Progenitor cell of endocrine pancreas (in vitro differentiated cells): Measurements from ENCODE around the gene SPATA46. TPM values are rescaled to one million over a fixed set of nuclear protein-coding genes. Genes with fewer than 3 reads are reported as not detected.

Experiments
- DNase-seq: peaks from one replicate; pipeline ENCODE4 v3.0.0; 2021; ENCODE audit warnings: low spot score; ENCODE audit not compliant: unreplicated experiment
- H3K27ac Mint-ChIP-seq: 2 replicates; pipeline ENCODE4 v1.8.0; 2021; ENCODE audit warnings: mild to moderate bottlenecking, moderate library complexity, mixed read lengths
- H3K27me3 Mint-ChIP-seq: 2 replicates; pipeline ENCODE4 v1.8.0; 2021; ENCODE audit warnings: mixed read lengths
- H3K36me3 Mint-ChIP-seq: 2 replicates; pipeline ENCODE4 v1.8.0; 2022; ENCODE audit warnings: mixed read lengths; ENCODE audit not compliant: insufficient read depth
- H3K4me1 Mint-ChIP-seq: 2 replicates; pipeline ENCODE4 v1.8.0; 2021; ENCODE audit warnings: low read depth, mixed read lengths
- H3K4me3 Mint-ChIP-seq: 2 replicates; pipeline ENCODE4 v1.8.0; 2021; ENCODE audit warnings: low read depth, mild to moderate bottlenecking, moderate library complexity, mixed read lengths
- H3K9me3 Mint-ChIP-seq: 2 replicates; pipeline ENCODE4 v1.8.0; 2021; ENCODE audit warnings: low read depth, mixed read lengths
- microRNA-seq: library from miRNA; unstranded; fragments of <30 nt; microRNA quantifications from one replicate; pipeline ENCODE4 v1.1.0, GENCODE V29; 2020; ENCODE audit warnings: borderline number of aligned reads; ENCODE audit not compliant: unreplicated experiment
- total RNA-seq: library from RNA; stranded (reverse); gene quantifications from 2 replicates; pipeline ENCODE4 v1.2.1, GENCODE V29; 2021
- TF ChIP-seq, protein P1 (sequence below): fragments of 200-600 bp; sonication (generic); IDR thresholded peaks from one replicate; pipeline ENCODE4 v1.5.0; 2021; ENCODE audit warnings: antibody characterized with exemption, mild to moderate bottlenecking; ENCODE audit not compliant: unreplicated experiment

Gene SPATA46
- total RNA-seq, 1 donor from 2014 or later, result not detected

GRCh38 chr1:162328512-162328911 is 48.1 kb downstream of the SPATA46 start:
- H3K9me3 Mint-ChIP-seq, result no peaks in the 10 kb centered on the region
- H3K36me3 Mint-ChIP-seq, result no peaks in the 10 kb centered on the region
- no peak overlapping the region for H3K27ac Mint-ChIP-seq
- H3K4me1 Mint-ChIP-seq, result no peaks in the 10 kb centered on the region
- DNase-seq, result no peak
- H3K4me3 Mint-ChIP-seq, result no peak overlapping the region
- TF ChIP-seq, protein P1, sequence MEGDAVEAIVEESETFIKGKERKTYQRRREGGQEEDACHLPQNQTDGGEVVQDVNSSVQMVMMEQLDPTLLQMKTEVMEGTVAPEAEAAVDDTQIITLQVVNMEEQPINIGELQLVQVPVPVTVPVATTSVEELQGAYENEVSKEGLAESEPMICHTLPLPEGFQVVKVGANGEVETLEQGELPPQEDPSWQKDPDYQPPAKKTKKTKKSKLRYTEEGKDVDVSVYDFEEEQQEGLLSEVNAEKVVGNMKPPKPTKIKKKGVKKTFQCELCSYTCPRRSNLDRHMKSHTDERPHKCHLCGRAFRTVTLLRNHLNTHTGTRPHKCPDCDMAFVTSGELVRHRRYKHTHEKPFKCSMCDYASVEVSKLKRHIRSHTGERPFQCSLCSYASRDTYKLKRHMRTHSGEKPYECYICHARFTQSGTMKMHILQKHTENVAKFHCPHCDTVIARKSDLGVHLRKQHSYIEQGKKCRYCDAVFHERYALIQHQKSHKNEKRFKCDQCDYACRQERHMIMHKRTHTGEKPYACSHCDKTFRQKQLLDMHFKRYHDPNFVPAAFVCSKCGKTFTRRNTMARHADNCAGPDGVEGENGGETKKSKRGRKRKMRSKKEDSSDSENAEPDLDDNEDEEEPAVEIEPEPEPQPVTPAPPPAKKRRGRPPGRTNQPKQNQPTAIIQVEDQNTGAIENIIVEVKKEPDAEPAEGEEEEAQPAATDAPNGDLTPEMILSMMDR, result no peak
- no peaks in the 10 kb centered on the region for H3K27me3 Mint-ChIP-seq

- Mint-ChIP-seq H3K27ac (no peak overlapping the region), H3K9me3 (no peaks in the 10 kb centered on the region), H3K27me3 (no peaks in the 10 kb centered on the region), H3K36me3 (no peaks in the 10 kb centered on the region), H3K4me1 (no peaks in the 10 kb centered on the region), H3K4me3 (no peak overlapping the region)
- no peak for DNase-seq
- TF ChIP-seq, protein P1, result no peak
Measured at GRCh38 chr1:162327788-162328165, 48.9 kb downstream of the SPATA46 start.

- Mint-ChIP-seq H3K4me3 (no peak overlapping the region), H3K36me3 (no peaks in the 10 kb centered on the region), H3K27me3 (no peaks in the 10 kb centered on the region), H3K27ac (no peak overlapping the region), H3K4me1 (no peaks in the 10 kb centered on the region), H3K9me3 (no peaks in the 10 kb centered on the region)
- TF ChIP-seq, protein P1, result no peak
- DNase-seq, result no peak
Measured at GRCh38 chr1:162327144-162327787, 49.4 kb downstream of the SPATA46 start.

- no peak for DNase-seq
- Mint-ChIP-seq H3K9me3 (no peaks in the 10 kb centered on the region), H3K4me1 (no peaks in the 10 kb centered on the region), H3K36me3 (no peaks in the 10 kb centered on the region), H3K27ac (no peak overlapping the region), H3K27me3 (no peaks in the 10 kb centered on the region), H3K4me3 (no peak overlapping the region)
- TF ChIP-seq, protein P1, result no peak
Measured at GRCh38 chr1:162326559-162326958, 50.1 kb downstream of the SPATA46 start.

GRCh38 chr1:162324396-162324795 is 52.3 kb downstream of the SPATA46 start:
- H3K4me1 Mint-ChIP-seq, result no peaks in the 10 kb centered on the region
- H3K27ac Mint-ChIP-seq, result no peak overlapping the region
- TF ChIP-seq, protein P1, result no peak
- H3K27me3 Mint-ChIP-seq, result no peaks in the 10 kb centered on the region
- DNase-seq, result no peak
- no peaks in the 10 kb centered on the region for H3K36me3 Mint-ChIP-seq
- H3K4me3 Mint-ChIP-seq, result no peak overlapping the region
- no peaks in the 10 kb centered on the region for H3K9me3 Mint-ChIP-seq

Small RNA genes within 50 kb of the gene (microRNA-seq; reads per million reads assigned to microRNA genes)
- gene MIR556, result 56.7 reads per million, percentile 49 among the genes with 10 or more reads in this experiment

Other genes starting within 250 kb of the SPATA46 start
- 5.1 and 6.5 TPM in 2 replicates for gene C1orf226, start 4.9 kb upstream of the SPATA46 start, total RNA-seq
- not detected in 2 replicates for gene SH2D1B, start 35.3 kb upstream of the SPATA46 start, total RNA-seq
- gene UHMK1, start 121.0 kb upstream of the SPATA46 start, total RNA-seq, result 21.5 and 22.9 TPM in 2 replicates
- gene UAP1, start 184.9 kb upstream of the SPATA46 start, total RNA-seq, result 29.1 and 30.8 TPM in 2 replicates